K562 (cell line): ENCODE results near the gene COPA. TPM values are rescaled to one million over a fixed set of nuclear protein-coding genes. Genes with fewer than 3 reads are reported as not detected.

Source experiments
- ATAC-seq: fragments of 200-7000 bp; cut with Tn5 transposase; 3 replicates; pipeline ENCODE4 v1.9.1; 2020; ENCODE audit warnings: moderate library complexity
- BruUV-seq: library from RNA; stranded (reverse); fragments of 400-500 nt; replicated peaks from 2 replicates; lab custom pipeline; 2021; lab: Mats Ljungman, UMichigan
- CTCF ChIA-PET: fragments of 300-600 bp; formaldehyde crosslinking; extraction: SDS; loops from one replicate; lab custom pipeline; 2021; ENCODE audit warnings: low intra/inter-chr PET ratio; lab: Yijun Ruan, JAX
- POLR2A ChIA-PET: fragments of 300-600, 350-650 bp; sonication (Branson Sonifier 250); formaldehyde crosslinking; extraction: SDS; loops from one replicate; lab custom pipeline; 2021; ENCODE audit warnings: antibody characterized with exemption, inconsistent platforms; lab: Yijun Ruan, JAX
- DNase-seq, 4 experiments: peaks; one replicate each; pipeline versions ENCODE4 v3.0.0 to v3.0.0-alpha.2; 2011 to 2018; ENCODE audit warnings: low spot score in 3 of 4, mixed read lengths in 3 of 4; ENCODE audit errors: extremely low read depth in 1 of 4
- FAIRE-seq: peaks from 2 replicates; lab custom pipeline; 2011; peaks lifted over from hg19 to GRCh38; lab: Jason Lieb, UNC
- H2AFZ ChIP-seq: 2 replicates; pipeline ENCODE4 v1.6.0; 2011; ENCODE audit warnings: low read depth, low read length, control low read depth, inconsistent platforms
- H3K27ac ChIP-seq: fragments of 200-600 bp; 3 replicates; pipeline ENCODE4 v1.8.0; 2011; ENCODE audit warnings: low read depth, mild to moderate bottlenecking, control low read depth, inconsistent platforms, low read length, moderate library complexity, mixed read lengths; ENCODE audit errors: extremely low read depth
- H3K27me3 ChIP-seq, 2 experiments: fragments of 300-600 bp in 1 of 2; 2 replicates in 1 of 2; 3 replicates in 1 of 2; pipeline versions ENCODE4 v1.6.0 to v1.8.0; 2011; ENCODE audit warnings: inconsistent platforms in 2 of 2, low read length in 2 of 2, mild to moderate bottlenecking in 1 of 2, mixed read lengths in 1 of 2, moderate library complexity in 1 of 2; ENCODE audit not compliant: control insufficient read depth in 2 of 2, insufficient read depth in 2 of 2
- H3K36me3 ChIP-seq: fragments of 300-600 bp; 3 replicates; pipeline ENCODE4 v1.8.0; 2011; ENCODE audit warnings: mild to moderate bottlenecking, low read length, inconsistent platforms; ENCODE audit not compliant: control insufficient read depth, insufficient read depth
- H3K4me1 ChIP-seq, 2 experiments: fragments of 200-600 bp in 1 of 2; replicated peaks in 1 of 2; 2 replicates in 1 of 2; 3 replicates in 1 of 2; pipeline versions ENCODE4 v1.5.1 to v1.8.0; 2011; ENCODE audit warnings: inconsistent platforms in 2 of 2, low read length in 2 of 2, mild to moderate bottlenecking in 1 of 2, mixed read lengths in 1 of 2, moderate library complexity in 1 of 2; ENCODE audit not compliant: control insufficient read depth in 2 of 2, insufficient read depth in 2 of 2
- H3K4me2 ChIP-seq: 2 replicates; pipeline ENCODE4 v1.6.1; 2011; ENCODE audit warnings: low read length, control low read depth, inconsistent platforms, mixed read lengths; ENCODE audit not compliant: insufficient read depth
- H3K4me3 ChIP-seq: fragments of 200-600 bp; sonication (generic), shearing (Covaris generic); 2 replicates; pipeline ENCODE4 v1.5.1; 2016; ENCODE audit warnings: control low read depth, inconsistent platforms
- H3K79me2 ChIP-seq: fragments of 200-600 bp; 3 replicates; pipeline ENCODE4 v1.8.0; 2011; ENCODE audit warnings: low read length, inconsistent platforms; ENCODE audit not compliant: control insufficient read depth, insufficient read depth
- H3K9ac ChIP-seq, 2 experiments: 2 replicates each; pipeline versions ENCODE4 v1.6.0 to v1.6.1; 2011; ENCODE audit warnings: low read depth in 2 of 2, low read length in 2 of 2, control low read depth in 1 of 2, inconsistent platforms in 1 of 2, mild to moderate bottlenecking in 1 of 2, mixed read lengths in 1 of 2; ENCODE audit not compliant: insufficient read depth in 1 of 2
- H3K9me1 ChIP-seq: one replicate; pipeline ENCODE4 v1.6.0; 2011; ENCODE audit warnings: inconsistent platforms, mild to moderate bottlenecking, low read length, moderate library complexity; ENCODE audit not compliant: control insufficient read depth, insufficient read depth
- H3K9me3 ChIP-seq: replicated peaks from 2 replicates; pipeline ENCODE4 v1.5.1; 2011; ENCODE audit warnings: low read depth, low read length, inconsistent platforms; ENCODE audit not compliant: control insufficient read depth, insufficient read depth
- H4K20me1 ChIP-seq: replicated peaks from 2 replicates; pipeline ENCODE4 v1.6.1; 2011; ENCODE audit warnings: low read length, inconsistent platforms, mixed read lengths; ENCODE audit not compliant: control insufficient read depth, insufficient read depth
- CEBPB ChIP-seq: fragments of 450-650 bp; IDR thresholded peaks from 2 replicates; pipeline ENCODE4 v1.6.1; 2016; ENCODE audit warnings: missing genetic modification characterization, missing compliant biosample characterization
- CEBPG ChIP-seq, 3 experiments: fragments of 200-800 bp in 1 of 3; sonication (Bioruptor generic) in 1 of 3; sonication (generic) in 1 of 3; formaldehyde crosslinking in 1 of 3; IDR thresholded peaks in 2 of 3; conservative IDR thresholded peaks in 1 of 3; 2 replicates each; pipeline versions ENCODE4 v1.6.1 to v1.8.0; 2016 to 2022; ENCODE audit warnings: missing compliant biosample characterization in 2 of 3, missing genetic modification characterization in 2 of 3, mild to moderate bottlenecking in 1 of 3, missing genetic modification reagents in 1 of 3
- FOXM1 ChIP-seq, 2 experiments: fragments of 450-650 bp in 1 of 2; sonication (generic) in 1 of 2; formaldehyde crosslinking in 1 of 2; IDR thresholded peaks; 2 replicates each; pipeline versions ENCODE4 v1.6.1 to v1.9.0; 2017 to 2022; ENCODE audit warnings: low read depth in 2 of 2, mild to moderate bottlenecking in 2 of 2, missing genetic modification reagents in 1 of 2, moderate library complexity in 1 of 2
- GMEB1 ChIP-seq: fragments of 250-450 bp; sonication (Bioruptor Pico); IDR thresholded peaks from 2 replicates; pipeline ENCODE4 v1.4.0; 2020; ENCODE audit warnings: mild to moderate bottlenecking
- ILF3 ChIP-seq: fragments of 450-650 bp; IDR thresholded peaks from 2 replicates; pipeline ENCODE4 v1.6.1; 2018; ENCODE audit warnings: antibody characterized with exemption, mild to moderate bottlenecking, moderate library complexity, borderline replicate concordance
- MED1 ChIP-seq: sonication (generic); formaldehyde crosslinking; IDR thresholded peaks from 2 replicates; pipeline ENCODE4 v1.8.1; 2023; ENCODE audit warnings: missing genetic modification reagents, borderline replicate concordance
- NCOR1 ChIP-seq: fragments of 450-650 bp; IDR thresholded peaks from 2 replicates; pipeline ENCODE4 v1.6.1; 2016; ENCODE audit warnings: mild to moderate bottlenecking, moderate library complexity
- PRDM10 ChIP-seq: fragments of 450-650 bp; IDR thresholded peaks from 2 replicates; pipeline ENCODE4 v1.6.1; 2018; ENCODE audit not compliant: partially characterized antibody
- RFX7 ChIP-seq: fragments of 250-450 bp; sonication (Bioruptor Pico); IDR thresholded peaks from 2 replicates; pipeline ENCODE4 v1.5.1; 2021; ENCODE audit warnings: mild to moderate bottlenecking
- XRCC5 ChIP-seq: fragments of 200-400 bp; formaldehyde crosslinking; IDR thresholded peaks from 2 replicates; pipeline ENCODE4 v1.6.1; 2017; ENCODE audit warnings: low read depth, mild to moderate bottlenecking, low read length
- ZNF280A ChIP-seq: fragments of 450-650 bp; IDR thresholded peaks from 2 replicates; pipeline ENCODE4 v1.6.1; 2018; ENCODE audit warnings: mild to moderate bottlenecking, low read depth; ENCODE audit not compliant: partially characterized antibody
- WGBS: fragments of 100-300 bp; shearing (Covaris generic); methylation state at CpG from one replicate; pipeline ENCODE4 v1.1.6; 2016; ENCODE audit warnings: low coverage, mixed read lengths; ENCODE audit not compliant: insufficient coverage; ENCODE audit errors: missing lambda C conversion rate; 5-methylcytosine and 5-hydroxymethylcytosine counted together
- in situ Hi-C: fragments of 300-500 bp; cut with MboI; formaldehyde crosslinking; loops from 4 replicates; pipeline ENCODE4 v1.15.0; 2018; ENCODE audit warnings: inconsistent platforms, mixed read lengths
- intact Hi-C: fragments of 100-400 bp; cut with micrococcal nuclease; formaldehyde crosslinking; loops from 2 replicates; pipeline ENCODE4 v1.14.2; 2022
- polyA plus RNA-seq, 8 experiments: library from polyadenylated mRNA; depleted of rRNA in 4 of 8; stranded (reverse) in 5 of 8; unstranded in 3 of 8; fragments of >200 nt; fragmentation: Nextera tagmentation in 2 of 8; fragmentation: Illumina TruSeq in 1 of 8; extraction: Ambion mirVana in 2 of 8; extraction: Trizol in 1 of 8; gene quantifications; 2 replicates each; pipeline versions ENCODE4 v1.2.1 to v1.2.3, GENCODE V29; 2011 to 2014; ENCODE audit warnings: inconsistent platforms in 1 of 8, missing spikeins in 1 of 8
- total RNA-seq, 7 experiments: library from RNA; depleted of rRNA in 6 of 7; stranded (reverse); fragments of >200 nt in 6 of 7; fragmentation: Illumina TruSeq in 2 of 7; extraction: Trizol in 2 of 7; gene quantifications; 2 replicates each; pipeline versions ENCODE4 v1.2.1 to v1.2.3, GENCODE V29; 2011 to 2021; ENCODE audit warnings: low replicate concordance in 1 of 7

Gene COPA
- total and polyA plus RNA-seq, 9 of the 15 experiments (the other 6 are each of a cell fraction or from before 2014, with no cell fraction given) = 49.8 to 222 (median 110) TPM

- TF ChIP-seq RFX7 (CRISPR knock-in tag) = no peak
- no peak; the same call in 1 of the 2 replicates for TF ChIP-seq XRCC5
Measured at GRCh38 chr1:160284782-160285344, 58.2 kb downstream of the COPA start, which contains the start of gene PEX19 (continued).

- TSS peak; percentile 75 for BruUV-seq
- 3% methylated on average over 14 of the region's 15 CpGs for WGBS
- DNase-seq = peak in 3 of 4 experiments; percentile 26 to 37 (median 26)
- no peak for TF ChIP-seq GMEB1 (CRISPR knock-in tag)
- TF ChIP-seq MED1 (CRISPR knock-in tag) = no peak
- no peak for TF ChIP-seq FOXM1 (IDR thresholded peaks at IDR 0.05; ENCODE audit: low read depth)
- 0 out of 2 replicates have a peak, but pooled peaks have one; percentile 26 for TF ChIP-seq FOXM1 (CRISPR knock-in tag; IDR thresholded peaks at IDR 0.05; ENCODE audit: low read depth)
- TF ChIP-seq CEBPB (tag) = peak; percentile 24; the same call in 1 of the 2 replicates
- TF ChIP-seq NCOR1 = no peak
- no peak for TF ChIP-seq CEBPG (CRISPR knock-in tag; IDR thresholded peaks at IDR 0.05)
- peak in 1 of 2 experiments; percentile 38; a peak in 1 of 4 replicates for TF ChIP-seq CEBPG (tag; conservative IDR thresholded peaks at IDR 0.05 in 1 of 2, IDR thresholded peaks at IDR 0.05 in 1 of 2)
- TF ChIP-seq ZNF280A = no peak
- no peak for TF ChIP-seq PRDM10
- no peak for TF ChIP-seq ILF3
Measured at GRCh38 chr1:160284220-160284781, 58.7 kb downstream of the COPA start.

More at GRCh38 chr1:160284220-160284781, 58.7 kb downstream of the COPA start:
- Histone ChIP-seq H3K9ac (peak overlapping the region; percentile 86 to 99), H3K79me2 (peaks cover 17% of the 10 kb centered on the region), H3K9me3 (no peaks in the 10 kb centered on the region), H3K36me3 (peaks cover 48% of the 10 kb centered on the region), H3K4me1 (peaks cover 5 to 14% of the 10 kb centered on the region in 2 experiments; a peak in 4 of 5 replicates), H3K27me3 (no peaks in the 10 kb centered on the region), H3K4me2 (peak overlapping the region; percentile 97), H2AFZ (peak overlapping the region; percentile 91), H3K27ac (peak overlapping the region; percentile 72), H3K4me3 (peak overlapping the region; percentile 74), H3K9me1 (no peaks in the 10 kb centered on the region), H4K20me1 (no peaks in the 10 kb centered on the region)
- in situ Hi-C loops (no loop called here), intact Hi-C loops (no loop called here)
- FAIRE-seq (peak; percentile 79), ATAC-seq (peak; percentile 53)
- ChIA-PET POLR2A (interaction anchor here (0.7 to 2.4 kb wide), 16 partner anchors 8 to 109 kb away, joined by 3 to 19 read pairs (median 4); partner anchors contain the start of gene DCAF8), CTCF (no interaction called here)
